Stimulated activated CD4-positive, alpha-beta T cell treated with anti-CD3 and anti-CD28 coated beads, Interleukin-4, amount 100 ng/mL, for 24 hours (primary cell): Measurements from ENCODE around the gene PLG.
A peak's percentile ranks its signal among the peaks of the same experiment; 100 is the strongest.
"Not testable (repeated sequence)": the region's sequence is repeated elsewhere in the genome, so short reads cannot be mapped to it uniquely, and the experiment has no call there.

ENCODE experiments used
- DNase-seq: peaks from one replicate; pipeline ENCODE4 v3.0.0-alpha.2; 2020

Gene PLG

GRCh38 chr6:160780656-160781055, 78.6 kb downstream of the PLG start:
- DNase-seq = not testable (repeated sequence)

- no peak for DNase-seq
These were observed 79.3 kb downstream of the PLG start for GRCh38 chr6:160781298-160781697.

GRCh38 chr6:160782228-160782627, 80.2 kb downstream of the PLG start:
- DNase-seq = no peak

- no peak for DNase-seq
These were observed 81.7 kb downstream of the PLG start for GRCh38 chr6:160783741-160784140.

GRCh38 chr6:160788126-160788525, 86.1 kb downstream of the PLG start:
- not testable (repeated sequence) for DNase-seq

GRCh38 chr6:160788806-160789205, 86.8 kb downstream of the PLG start:
- DNase-seq = no peak

GRCh38 chr6:160789263-160790027, 87.4 kb downstream of the PLG start:
- DNase-seq = peak; percentile 7

- DNase-seq = no peak
These were observed 88.2 kb downstream of the PLG start for GRCh38 chr6:160790028-160790792.

GRCh38 chr6:160791459-160791858, 89.4 kb downstream of the PLG start:
- DNase-seq = no peak

- no peak for DNase-seq
These were observed 90.0 kb downstream of the PLG start for GRCh38 chr6:160791981-160792418.

- DNase-seq = no peak
These were observed 90.7 kb downstream of the PLG start for GRCh38 chr6:160792708-160793107.

- DNase-seq = no peak
These were observed 91.6 kb downstream of the PLG start for GRCh38 chr6:160793652-160794051.

- no peak for DNase-seq
These were observed 93.7 kb downstream of the PLG start for GRCh38 chr6:160795721-160796120.

GRCh38 chr6:160798625-160799024, 96.6 kb downstream of the PLG start:
- no peak for DNase-seq

- no peak for DNase-seq
These were observed 97.9 kb downstream of the PLG start for GRCh38 chr6:160799801-160800506.

GRCh38 chr6:160801418-160801817, 99.4 kb downstream of the PLG start:
- no peak for DNase-seq

GRCh38 chr6:160802049-160802448, 100.0 kb downstream of the PLG start:
- not testable (repeated sequence) for DNase-seq
